Epithelial cell of esophagus (primary cell): ENCODE results near the gene RIC3.

Experiments
- DNase-seq: peaks from one replicate; pipeline ENCODE4 v3.0.0; 2010; ENCODE audit warnings: low read depth
- H3K4me3 ChIP-seq: 2 replicates; pipeline ENCODE4 v1.5.1; 2011; ENCODE audit warnings: mild to moderate bottlenecking, low read length, control low read depth
- TF ChIP-seq, protein P1 (sequence below): IDR thresholded peaks from 2 replicates; pipeline ENCODE4 v1.5.1; 2011; ENCODE audit warnings: low read depth, mild to moderate bottlenecking, low read length, control low read depth, inconsistent platforms; ENCODE audit not compliant: insufficient read depth; ENCODE audit errors: missing control alignments

The RIC3 gene

DNA sequence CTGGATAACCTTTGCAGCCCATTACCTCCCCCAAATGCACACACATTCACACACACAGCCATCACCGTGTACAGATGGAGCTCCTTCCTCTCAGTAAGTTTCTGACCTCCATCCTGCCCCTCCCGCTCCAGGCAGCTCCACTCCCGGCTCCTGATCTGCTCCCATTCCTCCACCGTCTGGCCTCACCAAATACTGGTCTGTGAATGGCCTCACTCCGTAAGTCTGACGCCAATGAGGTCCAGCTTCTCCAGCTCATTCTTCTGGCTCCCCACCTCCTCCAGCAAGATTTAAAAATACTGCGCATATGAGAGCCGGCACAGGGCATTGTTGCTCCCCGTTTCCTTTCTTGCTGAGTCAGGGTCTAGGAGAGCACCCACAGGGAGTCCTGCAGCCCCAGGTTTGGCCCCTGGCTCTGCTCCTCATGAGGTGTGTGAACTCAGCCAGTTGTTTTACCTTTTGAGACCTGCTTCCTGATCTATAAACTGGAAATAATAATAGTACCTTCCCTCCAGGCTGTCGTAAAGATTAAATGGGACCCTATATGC lies 101.8 kb downstream of the RIC3 start:
- TF ChIP-seq, protein P1, sequence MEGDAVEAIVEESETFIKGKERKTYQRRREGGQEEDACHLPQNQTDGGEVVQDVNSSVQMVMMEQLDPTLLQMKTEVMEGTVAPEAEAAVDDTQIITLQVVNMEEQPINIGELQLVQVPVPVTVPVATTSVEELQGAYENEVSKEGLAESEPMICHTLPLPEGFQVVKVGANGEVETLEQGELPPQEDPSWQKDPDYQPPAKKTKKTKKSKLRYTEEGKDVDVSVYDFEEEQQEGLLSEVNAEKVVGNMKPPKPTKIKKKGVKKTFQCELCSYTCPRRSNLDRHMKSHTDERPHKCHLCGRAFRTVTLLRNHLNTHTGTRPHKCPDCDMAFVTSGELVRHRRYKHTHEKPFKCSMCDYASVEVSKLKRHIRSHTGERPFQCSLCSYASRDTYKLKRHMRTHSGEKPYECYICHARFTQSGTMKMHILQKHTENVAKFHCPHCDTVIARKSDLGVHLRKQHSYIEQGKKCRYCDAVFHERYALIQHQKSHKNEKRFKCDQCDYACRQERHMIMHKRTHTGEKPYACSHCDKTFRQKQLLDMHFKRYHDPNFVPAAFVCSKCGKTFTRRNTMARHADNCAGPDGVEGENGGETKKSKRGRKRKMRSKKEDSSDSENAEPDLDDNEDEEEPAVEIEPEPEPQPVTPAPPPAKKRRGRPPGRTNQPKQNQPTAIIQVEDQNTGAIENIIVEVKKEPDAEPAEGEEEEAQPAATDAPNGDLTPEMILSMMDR: no peak
- no peak for DNase-seq
- no peak overlapping the region for H3K4me3 ChIP-seq

DNA sequence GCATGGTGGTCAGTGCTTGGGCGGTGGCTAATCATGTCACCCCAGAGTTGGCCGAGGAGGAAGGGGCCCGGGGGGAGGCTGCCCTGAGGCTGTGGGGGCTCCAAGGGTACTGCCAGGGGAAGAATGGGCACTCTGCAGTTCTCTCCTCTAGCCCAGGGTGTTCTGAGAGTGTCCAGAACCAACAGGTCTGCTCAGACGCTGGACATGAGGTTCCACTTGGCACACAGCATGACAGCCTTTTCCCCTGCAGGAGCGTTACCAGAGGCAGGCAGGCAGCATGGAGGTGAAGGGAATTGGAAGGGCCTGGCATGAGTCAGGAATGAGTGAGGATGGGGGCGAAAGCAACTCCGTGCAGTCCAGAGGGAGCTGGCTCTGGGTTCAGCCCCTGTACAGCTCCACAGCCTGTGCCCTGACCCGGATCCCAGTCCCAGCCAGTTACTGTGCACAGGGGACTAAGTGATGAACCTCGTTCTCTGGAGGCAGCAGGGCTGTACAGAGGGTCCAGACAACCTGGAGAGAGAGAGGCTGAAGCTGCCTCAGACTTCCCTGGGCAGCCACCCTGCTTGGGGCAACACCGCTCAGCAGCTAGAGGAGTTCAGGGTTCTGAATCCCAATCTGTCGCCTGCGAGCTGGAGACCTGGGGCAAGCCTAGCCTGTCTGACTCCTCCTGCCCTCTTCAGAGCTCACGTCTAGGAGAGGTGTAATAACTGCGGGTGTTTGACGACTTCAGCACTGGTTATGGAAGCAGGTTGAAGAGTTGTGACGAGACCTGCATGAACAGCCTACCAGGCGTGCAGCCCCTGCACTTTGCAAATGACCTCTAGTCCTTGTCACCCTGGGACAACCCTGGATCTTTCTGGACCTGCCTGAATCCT lies 102.6 kb downstream of the RIC3 start:
- no peak overlapping the region for H3K4me3 ChIP-seq
- DNase-seq: no peak
- TF ChIP-seq, protein P1: no peak

DNA sequence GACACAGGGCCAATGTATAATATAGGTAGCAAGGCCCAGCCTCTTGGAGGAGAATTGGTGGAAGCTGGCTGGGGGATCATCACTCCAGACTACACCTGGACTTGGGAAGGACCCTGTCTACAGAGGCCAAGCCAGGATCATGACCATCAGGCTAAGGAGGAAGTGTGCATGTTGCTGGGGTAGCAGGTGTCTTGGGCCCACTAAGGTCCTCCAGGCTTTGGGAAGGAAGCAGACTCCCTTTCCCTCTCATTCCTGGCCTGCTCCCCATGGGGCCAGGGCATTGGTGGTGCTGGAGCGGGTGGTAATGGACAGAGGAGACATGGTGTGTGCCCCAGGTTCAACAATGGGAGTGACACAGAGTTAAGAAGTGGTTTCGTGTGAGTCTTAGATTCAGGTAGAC lies 103.8 kb downstream of the RIC3 start:
- H3K4me3 ChIP-seq: no peak overlapping the region
- TF ChIP-seq, protein P1: no peak
- DNase-seq: no peak

DNA sequence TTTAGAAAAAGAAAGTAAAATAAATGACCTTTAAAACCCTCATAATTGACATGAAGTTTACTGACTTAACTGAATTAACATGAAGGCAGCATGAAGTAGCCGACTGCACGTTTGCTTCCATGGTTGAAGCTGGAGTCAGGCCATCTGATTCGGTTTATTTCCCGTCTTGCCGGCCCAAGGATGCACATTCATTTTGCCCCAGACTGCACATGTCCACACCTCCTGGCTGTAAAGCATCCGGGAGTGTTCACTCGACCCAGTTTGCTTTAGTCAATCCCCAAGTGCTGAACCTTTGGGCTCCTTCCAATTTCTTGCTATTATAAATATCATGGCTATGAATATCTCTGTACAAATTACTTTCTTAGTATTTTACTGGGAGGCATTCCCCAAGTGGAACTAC lies 105.5 kb downstream of the RIC3 start:
- no peak for DNase-seq
- TF ChIP-seq, protein P1: no peak

DNA sequence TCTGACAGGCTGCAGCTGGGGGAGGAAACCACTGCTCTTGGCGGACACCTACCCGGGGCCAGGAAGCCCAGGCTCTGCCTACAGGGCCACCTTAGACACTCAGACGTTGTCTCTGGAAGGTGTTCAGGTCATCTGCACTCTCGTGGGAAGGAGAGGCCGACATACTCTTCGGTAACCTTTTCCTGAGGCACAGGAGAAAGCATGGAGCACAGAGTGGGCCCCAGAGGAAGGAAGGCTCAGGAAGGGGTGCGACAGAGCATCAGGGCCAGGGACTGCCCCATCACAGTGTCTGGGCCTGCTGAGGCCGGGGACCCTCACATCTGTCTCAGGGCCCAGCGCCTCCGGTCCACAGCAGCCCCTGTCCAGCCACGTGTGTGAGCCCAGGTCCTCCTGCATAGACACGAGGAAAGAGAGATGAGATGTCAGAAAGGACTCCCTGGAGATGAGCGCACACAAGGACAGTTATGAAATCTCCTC lies 106.0 kb downstream of the RIC3 start:
- no peak overlapping the region for H3K4me3 ChIP-seq
- TF ChIP-seq, protein P1: no peak
- no peak for DNase-seq

More for the DNA sequence above, 105.5 kb downstream of the RIC3 start:
- H3K4me3 ChIP-seq: no peak overlapping the region

DNA sequence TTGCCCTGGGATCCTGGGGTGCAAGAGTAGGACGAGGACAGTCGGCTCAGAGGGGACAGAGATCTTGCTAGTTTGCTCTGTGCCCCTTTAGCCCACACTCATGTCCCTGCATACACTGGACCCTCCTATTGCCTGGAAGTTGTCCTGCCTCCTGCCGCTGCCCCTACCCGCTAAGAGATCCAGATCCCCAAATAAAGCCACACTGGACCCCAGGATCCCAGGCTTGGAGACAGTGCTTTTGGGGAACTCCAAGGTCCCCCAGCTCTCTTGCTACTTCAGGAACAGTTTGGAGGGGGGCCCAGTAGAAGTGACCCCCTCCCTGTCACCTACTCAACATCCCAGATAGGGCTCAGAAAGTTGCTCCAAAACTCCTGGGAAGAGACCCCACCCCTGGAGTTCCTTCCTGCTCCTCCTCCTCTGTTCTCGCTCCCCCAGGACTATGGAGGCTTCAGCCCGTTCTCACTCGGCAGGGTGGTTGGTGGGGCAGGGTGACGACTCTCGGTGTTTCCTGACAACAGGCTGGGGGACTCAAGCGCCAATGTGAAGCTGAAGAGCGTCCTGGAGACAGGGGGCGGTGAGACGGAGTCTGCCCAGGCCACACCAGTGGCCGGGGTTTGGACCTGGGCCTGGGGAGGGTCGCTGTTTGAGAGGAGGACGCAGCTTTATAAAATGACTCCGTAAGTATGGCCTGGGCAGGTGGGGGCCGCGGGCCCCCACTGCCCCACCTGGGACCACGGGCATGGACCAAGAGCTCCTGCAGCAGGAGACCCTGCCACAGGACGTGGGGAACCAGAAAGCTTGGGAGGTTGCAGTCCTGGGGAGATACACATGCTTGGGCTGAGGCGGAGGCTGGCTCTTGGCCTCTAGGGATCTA lies 107.0 kb downstream of the RIC3 start:
- TF ChIP-seq, protein P1: no peak
- DNase-seq: no peak
- H3K4me3 ChIP-seq: no peak overlapping the region
